Naive thymus-derived CD4-positive, alpha-beta T cell (primary cell): ENCODE results near the gene PRDM2. TPM values are rescaled to one million over a fixed set of nuclear protein-coding genes. Genes with fewer than 3 reads are reported as not detected.
A peak's percentile ranks its signal among the peaks of the same experiment; 100 is the strongest.

Source experiments
- ATAC-seq: fragments of 150-1000 bp; cut with Tn5 transposase; 2 replicates; pipeline ENCODE4 v1.10.0; 2021; ENCODE audit warnings: mild to moderate bottlenecking, moderate library complexity
- CTCF ChIA-PET: fragments of 350-600 bp; sonication (Branson Sonifier 250); formaldehyde crosslinking; loops from one replicate; lab custom pipeline; 2021; ENCODE audit warnings: antibody characterized with exemption; lab: Charles Lee
- POLR2A ChIA-PET: fragments of 350-600 bp; sonication (Branson Sonifier 250); formaldehyde crosslinking; loops from one replicate; lab custom pipeline; 2021; ENCODE audit warnings: antibody characterized with exemption, inconsistent platforms; lab: Charles Lee
- DNase-seq, 9 donors: peaks; one replicate each; pipeline versions ENCODE4 v3.0.0 to v3.0.0-alpha.2; 2020 to 2022; ENCODE audit warnings: mixed read lengths in 1 of 9
- H3K27ac ChIP-seq: one replicate; pipeline ENCODE4 v1.7.0; 2013; ENCODE audit warnings: mild to moderate bottlenecking, low read depth, low read length, moderate library complexity
- H3K27me3 ChIP-seq, 2 donors: one replicate each; pipeline ENCODE4 v1.7.0; 2013; ENCODE audit warnings: low read length in 2 of 2, mild to moderate bottlenecking in 2 of 2, moderate library complexity in 2 of 2; ENCODE audit not compliant: control insufficient read depth in 2 of 2, insufficient read depth in 2 of 2
- H3K36me3 ChIP-seq, 3 experiments: 1 replicate in 2 of 3; 2 replicates in 1 of 3; pipeline ENCODE4 v1.7.0; 2013; ENCODE audit warnings: low read length in 3 of 3, mild to moderate bottlenecking in 3 of 3, moderate library complexity in 1 of 3; ENCODE audit not compliant: insufficient read depth in 3 of 3, control insufficient read depth in 2 of 3
- H3K4me1 ChIP-seq, 2 donors: one replicate each; pipeline ENCODE4 v1.7.0; 2013; ENCODE audit warnings: low read length in 2 of 2, mild to moderate bottlenecking in 2 of 2, moderate library complexity in 1 of 2; ENCODE audit not compliant: control insufficient read depth in 2 of 2, insufficient read depth in 2 of 2
- H3K4me3 ChIP-seq: 2 replicates; pipeline ENCODE4 v1.7.0; 2013; ENCODE audit warnings: mild to moderate bottlenecking, low read length
- H3K9me3 ChIP-seq, 3 experiments: 1 replicate in 2 of 3; 2 replicates in 1 of 3; pipeline ENCODE4 v1.7.0; 2013; ENCODE audit warnings: low read length in 3 of 3; ENCODE audit not compliant: control insufficient read depth in 2 of 3
- H3K27ac Mint-ChIP-seq, 9 donors: one replicate each; pipeline ENCODE4 v1.8.0; 2020 to 2022; ENCODE audit warnings: mixed read lengths in 9 of 9, mild to moderate bottlenecking in 8 of 9, moderate library complexity in 5 of 9, inconsistent platforms in 2 of 9
- H3K27me3 Mint-ChIP-seq, 5 donors: one replicate each; pipeline ENCODE4 v1.8.0; 2021 to 2022; ENCODE audit warnings: mixed read lengths in 5 of 5, mild to moderate bottlenecking in 1 of 5
- H3K36me3 Mint-ChIP-seq, 5 donors: one replicate each; pipeline ENCODE4 v1.8.0; 2020 to 2022; ENCODE audit warnings: mixed read lengths in 5 of 5, mild to moderate bottlenecking in 3 of 5, inconsistent platforms in 1 of 5
- H3K4me1 Mint-ChIP-seq, 7 donors: one replicate each; pipeline ENCODE4 v1.8.0; 2020 to 2022; ENCODE audit warnings: mixed read lengths in 7 of 7, mild to moderate bottlenecking in 3 of 7, inconsistent platforms in 1 of 7
- H3K4me3 Mint-ChIP-seq, 10 donors: one replicate each; pipeline ENCODE4 v1.8.0; 2020 to 2022; ENCODE audit warnings: mild to moderate bottlenecking in 10 of 10, mixed read lengths in 10 of 10, moderate library complexity in 6 of 10, inconsistent platforms in 2 of 10
- H3K9me3 Mint-ChIP-seq, 11 donors: one replicate each; pipeline ENCODE4 v1.8.0; 2020 to 2022; ENCODE audit warnings: mixed read lengths in 11 of 11, mild to moderate bottlenecking in 4 of 11, inconsistent platforms in 1 of 11, moderate library complexity in 1 of 11
- intact Hi-C, 2 donors: fragments of 100-400 bp; cut with micrococcal nuclease; formaldehyde crosslinking; loops; one replicate each; pipeline ENCODE4 v1.15.1; 2023
- polyA plus RNA-seq, 2 donors: library from polyadenylated mRNA; unstranded; fragments of 300-500 nt; fragmentation: Illumina TruSeq; gene quantifications; one replicate each; pipeline ENCODE4 v1.2.3, GENCODE V29; 2021
- total RNA-seq, 6 experiments: library from RNA in 5 of 6; stranded (reverse) in 5 of 6; gene quantifications; 1 replicate in 5 of 6; 2 replicates in 1 of 6; pipeline ENCODE4 v1.2.3 and lab custom pipeline; 2021 to 2026

The PRDM2 gene
- total and polyA plus RNA-seq, 7 experiments from 2014 or later = 16.3 to 142 (median 114) TPM

- Histone ChIP-seq H3K27ac (no peak overlapping the region), H3K4me1 (no peaks in the 10 kb centered on the region), H3K36me3 (no peaks in the 10 kb centered on the region), H3K4me3 (no peak overlapping the region), H3K27me3 (no peaks in the 10 kb centered on the region), H3K9me3 (no peaks in the 10 kb centered on the region)
- H3K4me1 Mint-ChIP-seq = no peaks in the 10 kb centered on the region
- intact Hi-C loops = no loop called here
- no peak overlapping the region for H3K4me3 Mint-ChIP-seq
- DNase-seq (no peak), ATAC-seq (no peak)
- POLR2A ChIA-PET = no interaction called here
- H3K9me3 Mint-ChIP-seq = peaks cover 0 to 10% (median 0%) of the 10 kb centered on the region in 11 donors
- CTCF ChIA-PET = no interaction called here
- H3K36me3 Mint-ChIP-seq = no peaks in the 10 kb centered on the region
- no peak overlapping the region for H3K27ac Mint-ChIP-seq
- H3K27me3 Mint-ChIP-seq = peaks cover 3 to 40% (median 25%) of the 10 kb centered on the region in 5 donors
Measured at GRCh38 chr1:13836631-13837030, 136.6 kb downstream of the PRDM2 start.

DNA sequence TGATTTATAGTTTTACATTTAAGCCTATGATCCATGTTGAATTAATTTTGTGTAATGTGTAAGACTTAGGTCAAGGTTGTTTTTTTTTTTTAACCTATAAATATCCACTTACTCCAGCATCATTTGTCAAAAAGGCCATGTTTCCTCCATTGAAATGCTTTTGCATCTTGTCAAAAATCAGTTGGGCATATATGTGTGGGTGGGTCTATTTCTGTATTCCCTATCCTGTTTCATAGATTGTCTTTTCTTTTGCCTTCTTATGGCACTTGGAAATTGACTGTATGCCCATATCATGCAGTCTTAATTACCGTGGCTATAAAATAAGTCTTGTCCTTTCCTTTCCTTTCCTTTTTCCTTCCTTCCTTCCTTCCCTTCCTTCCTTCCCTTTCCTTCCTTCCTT lies 138.2 kb downstream of the PRDM2 start:
- H3K27ac ChIP-seq = no peak overlapping the region
- H3K27me3 ChIP-seq = no peaks in the 10 kb centered on the region
- no peak overlapping the region for H3K4me3 ChIP-seq
- H3K36me3 ChIP-seq = no peaks in the 10 kb centered on the region
- no peak overlapping the region for H3K27ac Mint-ChIP-seq
- ATAC-seq (no peak), DNase-seq (no peak)
- H3K4me1 ChIP-seq = no peaks in the 10 kb centered on the region
- H3K36me3 Mint-ChIP-seq = no peaks in the 10 kb centered on the region
- peaks cover 0 to 10% (median 0%) of the 10 kb centered on the region in 11 donors for H3K9me3 Mint-ChIP-seq
- no peak overlapping the region for H3K4me3 Mint-ChIP-seq
- peaks cover 15 to 54% (median 34%) of the 10 kb centered on the region in 5 donors for H3K27me3 Mint-ChIP-seq
- no peaks in the 10 kb centered on the region for H3K9me3 ChIP-seq
- CTCF ChIA-PET = no interaction called here
- no peaks in the 10 kb centered on the region for H3K4me1 Mint-ChIP-seq
- intact Hi-C loops = no loop called here
- POLR2A ChIA-PET = no interaction called here

- ChIA-PET POLR2A (no interaction called here), CTCF (no interaction called here)
- no peak overlapping the region for H3K27ac ChIP-seq
- no peak overlapping the region for H3K27ac Mint-ChIP-seq
- H3K4me3 Mint-ChIP-seq = no peak overlapping the region
- peaks cover 0 to 6% (median 0%) of the 10 kb centered on the region in 5 donors for H3K36me3 Mint-ChIP-seq
- peaks cover 35 to 61% (median 43%) of the 10 kb centered on the region in 5 donors for H3K27me3 Mint-ChIP-seq
- no peaks in the 10 kb centered on the region for H3K9me3 ChIP-seq
- no peaks in the 10 kb centered on the region for H3K27me3 ChIP-seq
- no peak for ATAC-seq
- no peak for DNase-seq
- H3K4me1 ChIP-seq = no peaks in the 10 kb centered on the region
- H3K4me1 Mint-ChIP-seq = no peaks in the 10 kb centered on the region
- intact Hi-C loops = no loop called here
- H3K36me3 ChIP-seq = no peaks in the 10 kb centered on the region
- H3K9me3 Mint-ChIP-seq = peaks cover 0 to 9% (median 0%) of the 10 kb centered on the region in 11 donors
- no peak overlapping the region for H3K4me3 ChIP-seq
Measured at GRCh38 chr1:13842497-13842896, 142.5 kb downstream of the PRDM2 start.

GRCh38 chr1:13851726-13852125 lies 151.7 kb downstream of the PRDM2 start:
- Mint-ChIP-seq H3K4me3 (no peak overlapping the region), H3K36me3 (peaks cover 0 to 17% (median 7%) of the 10 kb centered on the region in 5 donors), H3K27ac (peak overlapping the region in 1 of 9 donors; percentile 3), H3K4me1 (no peaks in the 10 kb centered on the region), H3K9me3 (peaks cover 0 to 23% (median 12%) of the 10 kb centered on the region in 11 donors), H3K27me3 (peaks cover 5 to 21% (median 12%) of the 10 kb centered on the region in 5 donors)
- ChIA-PET POLR2A (no interaction called here), CTCF (no interaction called here)
- Histone ChIP-seq H3K27ac (no peak overlapping the region), H3K4me1 (no peaks in the 10 kb centered on the region), H3K4me3 (no peak overlapping the region), H3K36me3 (no peaks in the 10 kb centered on the region), H3K27me3 (no peaks in the 10 kb centered on the region), H3K9me3 (peaks cover 0 to 5% (median 0%) of the 10 kb centered on the region in 3 experiments)
- ATAC-seq (no peak), DNase-seq (no peak)
- intact Hi-C loops = no loop called here

DNA sequence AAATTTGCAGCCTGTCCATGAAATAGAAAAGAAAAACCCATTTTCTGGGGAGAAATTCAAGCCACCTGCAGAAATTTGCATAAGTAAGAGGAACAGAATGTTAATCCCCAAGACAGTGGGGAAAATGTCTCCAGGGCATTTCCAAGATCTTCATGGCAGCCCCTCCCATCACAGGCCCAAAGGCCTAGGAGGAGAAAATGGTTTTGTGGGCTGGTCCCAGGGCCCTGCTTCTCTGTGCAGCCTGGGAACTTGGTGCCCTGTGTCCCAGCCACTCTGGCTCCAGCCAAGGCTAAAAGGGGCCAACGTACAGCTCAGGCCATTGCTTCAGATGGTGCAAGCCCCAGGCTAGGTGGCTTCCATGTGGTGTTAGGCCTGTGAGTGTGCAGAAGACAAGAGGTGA lies 155.6 kb downstream of the PRDM2 start:
- no peak for ATAC-seq
- DNase-seq = no peak
- no peak overlapping the region for H3K27ac Mint-ChIP-seq

GRCh38 chr1:13860031-13860430 lies 160.0 kb downstream of the PRDM2 start:
- Mint-ChIP-seq H3K27me3 (peaks cover 4 to 31% (median 14%) of the 10 kb centered on the region in 5 donors), H3K9me3 (peaks cover 0 to 33% (median 11%) of the 10 kb centered on the region in 11 donors), H3K36me3 (peaks cover 0 to 6% (median 3%) of the 10 kb centered on the region in 5 donors), H3K27ac (no peak overlapping the region), H3K4me3 (no peak overlapping the region), H3K4me1 (peaks cover 0 to 2% (median 0%) of the 10 kb centered on the region in 7 donors)
- ATAC-seq = no peak
- Histone ChIP-seq H3K4me1 (no peaks in the 10 kb centered on the region), H3K36me3 (no peaks in the 10 kb centered on the region), H3K27me3 (no peaks in the 10 kb centered on the region), H3K9me3 (peaks cover 0 to 5% (median 0%) of the 10 kb centered on the region in 3 experiments), H3K4me3 (no peak overlapping the region), H3K27ac (no peak overlapping the region)
- no peak for DNase-seq
- ChIA-PET CTCF (no interaction called here), POLR2A (no interaction called here)
- intact Hi-C loops = no loop called here

More for the DNA sequence above, 155.6 kb downstream of the PRDM2 start:
- H3K4me1 Mint-ChIP-seq = no peaks in the 10 kb centered on the region
- CTCF ChIA-PET = no interaction called here
- no peak overlapping the region for H3K27ac ChIP-seq
- no peak overlapping the region for H3K4me3 Mint-ChIP-seq
- POLR2A ChIA-PET = no interaction called here
- peaks cover 0 to 5% (median 0%) of the 10 kb centered on the region in 3 experiments for H3K9me3 ChIP-seq
- H3K27me3 ChIP-seq = no peaks in the 10 kb centered on the region
- intact Hi-C loops = no loop called here
- no peak overlapping the region for H3K4me3 ChIP-seq
- H3K36me3 Mint-ChIP-seq = peaks cover 0 to 10% (median 6%) of the 10 kb centered on the region in 5 donors
- H3K36me3 ChIP-seq = no peaks in the 10 kb centered on the region
- H3K9me3 Mint-ChIP-seq = peaks cover 0 to 39% (median 15%) of the 10 kb centered on the region in 11 donors
- peaks cover 0 to 29% (median 8%) of the 10 kb centered on the region in 5 donors for H3K27me3 Mint-ChIP-seq
- no peaks in the 10 kb centered on the region for H3K4me1 ChIP-seq

- Mint-ChIP-seq H3K9me3 (no peaks in the 10 kb centered on the region), H3K27ac (no peak overlapping the region), H3K36me3 (no peaks in the 10 kb centered on the region), H3K4me1 (peaks cover 0 to 2% (median 0%) of the 10 kb centered on the region in 7 donors), H3K27me3 (peaks cover 6 to 17% (median 9%) of the 10 kb centered on the region in 5 donors), H3K4me3 (no peak overlapping the region)
- H3K4me3 ChIP-seq = no peak overlapping the region
- DNase-seq (no peak), ATAC-seq (no peak)
- no peaks in the 10 kb centered on the region for H3K27me3 ChIP-seq
- ChIA-PET POLR2A (no interaction called here), CTCF (no interaction called here)
- H3K4me1 ChIP-seq = no peaks in the 10 kb centered on the region
- H3K36me3 ChIP-seq = no peaks in the 10 kb centered on the region
- no peak overlapping the region for H3K27ac ChIP-seq
- intact Hi-C loops = no loop called here
- H3K9me3 ChIP-seq = no peaks in the 10 kb centered on the region
Measured at GRCh38 chr1:13864760-13865159, 164.8 kb downstream of the PRDM2 start.
